HG03135 (cell line): ENCODE data around the gene TP53BP1.

Source experiments
- ATAC-seq: cut with Tn5 transposase; IDR thresholded peaks from one replicate; pipeline ENCODE4 v1.9.1; 2021; ENCODE audit warnings: mild to moderate bottlenecking, moderate library complexity; ENCODE audit not compliant: unreplicated experiment

Gene TP53BP1

DNA sequence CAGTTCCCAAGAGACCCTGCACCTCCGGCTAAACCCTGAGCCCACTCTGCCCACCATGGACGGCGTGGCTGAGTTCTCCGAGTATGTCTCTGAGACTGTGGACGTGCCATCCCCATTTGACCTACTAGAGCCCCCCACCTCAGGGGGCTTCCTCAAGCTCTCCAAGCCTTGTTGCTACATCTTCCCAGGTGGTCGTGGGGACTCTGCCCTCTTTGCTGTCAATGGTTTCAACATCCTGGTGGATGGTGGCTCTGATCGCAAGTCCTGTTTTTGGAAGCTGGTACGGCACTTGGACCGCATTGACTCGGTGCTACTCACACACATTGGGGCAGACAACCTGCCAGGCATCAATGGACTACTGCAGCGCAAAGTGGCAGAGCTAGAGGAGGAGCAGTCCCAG lies 28.5 kb upstream of the TP53BP1 start:
- no peak for ATAC-seq

DNA sequence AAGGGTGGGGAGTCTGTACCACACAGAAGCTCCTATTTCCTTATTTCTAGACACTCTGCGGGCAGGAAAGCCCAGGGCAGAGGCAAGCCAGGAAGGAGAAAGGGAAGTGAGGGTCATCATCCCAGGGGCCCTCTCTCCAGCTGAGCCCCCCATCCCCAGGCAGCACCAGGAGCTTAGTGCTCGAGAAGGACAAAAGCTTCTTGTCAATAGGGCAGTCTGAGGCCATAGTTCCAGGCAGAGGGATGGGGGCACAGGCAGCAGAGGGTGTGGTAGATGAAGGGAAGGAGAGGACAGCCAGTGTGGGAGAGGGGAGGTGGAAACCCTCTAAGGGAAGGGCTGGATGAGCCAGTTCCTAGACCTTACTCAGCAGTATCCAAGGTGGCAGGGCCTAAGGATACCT lies 27.2 kb upstream of the TP53BP1 start:
- ATAC-seq = no peak

DNA sequence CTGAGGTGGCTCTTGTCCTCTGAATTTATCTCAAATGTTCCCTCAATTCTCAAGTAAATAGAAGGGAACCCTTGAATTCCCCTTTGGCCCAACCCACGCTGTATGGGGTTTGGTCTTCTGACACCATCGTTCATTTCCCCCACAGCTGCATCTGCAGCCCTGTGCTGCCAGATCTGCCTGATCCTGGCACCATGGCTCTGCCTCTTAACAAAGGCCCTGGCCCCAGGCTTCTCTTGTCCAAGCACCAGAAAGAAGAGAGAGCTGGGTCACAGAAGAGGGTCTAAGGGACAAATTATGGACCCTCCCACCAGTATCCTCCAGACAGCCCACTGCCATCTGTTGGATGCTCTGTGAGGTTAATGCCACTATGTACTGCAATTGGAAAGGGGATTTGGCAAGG lies 26.2 kb upstream of the TP53BP1 start:
- no peak for ATAC-seq

DNA sequence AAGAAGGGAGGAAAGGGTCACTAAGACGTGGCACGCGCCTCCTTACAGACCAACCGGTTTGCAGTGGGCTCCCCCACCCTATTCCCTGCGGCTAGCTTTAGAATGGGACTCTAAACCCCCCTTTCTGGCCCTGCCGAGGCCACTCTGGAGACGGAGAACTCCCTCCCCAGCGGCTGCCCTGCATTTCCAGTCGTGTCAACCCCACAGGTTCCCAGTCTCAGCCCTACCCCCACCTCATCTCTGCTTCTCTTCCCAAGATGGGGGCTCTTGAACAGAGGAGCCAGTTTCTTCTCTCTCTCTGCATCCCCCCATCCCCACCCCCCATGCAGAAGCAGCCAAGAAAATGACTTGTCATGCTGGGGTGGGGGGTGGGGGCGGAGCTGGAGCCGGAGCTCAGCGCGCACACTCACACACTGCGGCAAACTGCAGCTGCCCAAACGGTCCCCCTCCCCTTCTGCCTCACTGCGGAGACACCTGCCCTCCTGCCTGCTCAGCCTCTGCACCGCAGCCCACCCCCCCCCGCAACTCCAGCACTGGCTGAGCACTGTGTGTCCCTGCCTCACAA lies 25.3 kb upstream of the TP53BP1 start:
- no peak for ATAC-seq

DNA sequence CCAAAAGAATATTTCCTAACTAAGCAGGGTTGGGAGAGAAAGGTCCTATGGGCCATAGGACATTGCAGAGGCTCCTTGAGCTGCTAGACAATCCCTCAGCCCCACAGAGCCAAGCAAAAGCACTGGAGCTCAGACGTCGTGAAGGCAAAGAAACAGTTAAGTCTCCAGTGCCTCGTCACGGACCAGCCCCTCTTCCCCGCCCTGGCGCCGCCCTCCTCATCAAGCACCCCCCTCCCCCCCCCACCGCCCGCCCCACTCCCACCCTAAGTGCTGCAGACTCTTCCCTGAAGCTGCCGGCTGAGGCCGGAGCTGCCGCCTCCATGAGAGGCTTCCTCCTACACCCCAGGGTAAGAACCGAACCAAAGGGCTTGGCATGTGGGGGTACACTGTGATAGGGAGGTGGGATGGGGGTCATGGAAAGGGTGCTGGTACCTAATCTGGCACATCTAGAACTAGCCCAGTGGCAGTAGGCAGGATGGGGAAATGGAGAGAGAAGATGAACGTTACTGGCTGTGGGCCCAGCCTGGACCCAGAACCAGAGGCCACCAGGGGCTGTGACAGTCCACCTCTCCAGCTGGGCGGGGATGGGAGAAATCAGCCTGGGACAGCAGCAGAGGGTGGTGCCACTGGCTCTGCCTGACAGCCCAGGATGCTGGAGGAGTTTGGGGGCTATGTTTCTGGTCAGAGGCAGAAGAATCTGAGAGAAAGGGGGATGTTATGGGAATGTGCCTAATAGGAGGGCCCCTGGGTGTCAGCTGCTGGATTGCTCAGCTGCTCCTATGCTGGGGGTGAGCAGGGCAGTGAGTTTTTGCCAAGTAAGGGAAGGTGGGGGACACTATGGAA lies 24.6 kb upstream of the TP53BP1 start, which contains the start of gene MAP1A:
Gene MAP1A (plus strand): TSS at position 255 of the 843 bp plus-strand sequence. CDS start 3,866 bp downstream, outside the sequence.
- ATAC-seq = no peak

DNA sequence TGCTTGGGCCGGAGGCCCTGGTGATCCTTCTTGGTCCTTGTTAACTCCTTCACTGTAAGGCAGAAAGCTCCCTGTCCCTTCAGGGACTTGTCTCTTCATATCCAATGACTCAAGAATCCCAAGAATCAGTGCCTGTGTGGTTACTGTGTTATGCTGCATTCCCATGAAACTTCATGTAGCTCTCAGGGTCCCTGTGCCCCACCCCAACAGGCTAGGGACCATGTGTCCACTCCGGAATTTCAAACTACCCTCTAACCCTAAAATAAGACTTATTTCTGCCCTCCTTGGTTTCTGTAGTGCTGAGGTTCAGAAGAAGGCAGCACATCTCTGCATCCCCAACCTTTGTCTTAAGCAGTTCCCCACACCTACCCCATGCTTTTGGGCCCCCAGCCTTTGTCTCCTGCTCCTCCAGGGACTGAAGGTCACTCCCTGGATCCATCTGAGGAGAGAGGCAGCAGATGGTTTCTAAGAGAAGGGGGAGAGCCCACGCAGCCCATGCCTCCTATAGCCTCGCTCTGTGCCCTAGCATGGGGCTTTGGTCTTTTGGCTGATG lies 23.9 kb upstream of the TP53BP1 start:
- no peak for ATAC-seq

DNA sequence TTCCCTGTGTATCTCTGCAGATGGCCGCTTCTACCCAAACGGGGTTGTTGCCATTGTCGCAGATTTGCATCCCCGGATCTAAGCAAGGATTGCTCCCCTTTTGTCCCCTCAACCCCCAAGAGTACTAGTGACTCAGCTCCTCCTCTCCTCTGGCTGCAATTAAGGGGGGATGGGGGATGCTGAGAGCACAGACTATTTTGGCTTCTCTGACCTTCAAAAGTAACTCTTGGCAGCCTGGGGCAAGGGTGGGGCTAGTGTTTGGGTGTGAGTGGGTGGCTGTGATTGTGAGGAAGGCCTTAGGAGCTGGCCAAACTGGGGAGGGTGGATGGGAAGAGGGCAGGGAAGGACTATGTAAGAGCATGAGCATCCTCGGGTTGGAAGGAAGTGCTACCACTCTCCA lies 23.2 kb upstream of the TP53BP1 start:
- no peak for ATAC-seq

DNA sequence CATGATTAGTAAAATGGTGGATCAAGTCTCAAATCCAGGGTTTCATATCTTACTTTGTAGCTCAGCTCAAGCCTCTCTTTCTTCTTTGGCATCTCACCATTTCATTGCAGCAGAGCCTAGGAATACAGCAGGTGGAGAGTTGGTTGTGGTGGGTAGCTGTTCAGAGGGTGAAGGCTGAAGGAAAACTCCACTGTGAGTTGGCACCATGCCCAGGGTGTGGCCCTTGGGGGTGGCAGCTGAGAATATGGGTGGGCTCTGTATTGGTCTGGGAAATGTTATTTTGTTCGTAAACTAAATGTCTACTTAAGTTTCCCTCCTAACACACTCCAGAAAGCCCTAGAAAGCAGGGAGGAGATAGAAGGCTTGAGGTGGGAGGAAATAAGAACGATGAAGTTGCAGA lies 22.8 kb upstream of the TP53BP1 start:
- ATAC-seq = no peak

DNA sequence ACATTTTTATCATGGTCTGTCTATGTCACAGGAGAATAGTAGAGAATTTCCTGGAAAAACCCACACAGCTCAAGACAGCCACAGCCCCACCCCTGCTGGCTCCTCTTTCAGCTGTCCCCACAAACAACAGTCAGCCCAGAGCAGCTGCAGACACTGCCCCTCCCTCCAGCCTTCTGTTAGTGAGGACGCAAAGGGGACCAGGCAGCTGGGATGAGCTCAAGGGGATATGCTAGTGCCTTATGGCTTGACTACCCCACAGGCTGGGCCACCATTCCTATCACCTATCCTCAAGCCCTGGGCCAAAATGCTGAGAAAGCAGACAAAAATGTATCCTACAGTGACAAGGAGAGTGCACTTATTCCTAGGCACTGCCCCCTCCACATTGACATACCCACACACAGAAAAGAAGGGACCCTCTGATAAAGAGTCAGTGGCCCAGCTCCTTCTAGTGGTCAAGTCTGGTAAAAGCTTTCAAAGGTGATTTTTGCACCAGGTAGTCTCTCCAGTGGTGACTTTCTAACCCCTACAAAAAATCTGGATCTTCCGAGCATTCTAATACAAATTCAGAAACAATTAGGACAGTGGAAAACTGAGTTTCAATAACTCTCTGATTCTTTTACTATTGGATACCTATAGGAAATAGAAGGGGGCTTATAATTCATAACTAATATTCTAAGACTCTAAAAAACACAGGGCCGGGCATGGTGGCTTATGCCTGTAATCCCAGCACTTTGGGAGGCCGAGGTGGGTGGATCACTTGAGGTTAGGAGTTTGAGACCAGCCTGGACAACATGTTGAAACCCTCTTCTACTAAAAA lies 21.5 kb upstream of the TP53BP1 start:
- ATAC-seq = no peak

DNA sequence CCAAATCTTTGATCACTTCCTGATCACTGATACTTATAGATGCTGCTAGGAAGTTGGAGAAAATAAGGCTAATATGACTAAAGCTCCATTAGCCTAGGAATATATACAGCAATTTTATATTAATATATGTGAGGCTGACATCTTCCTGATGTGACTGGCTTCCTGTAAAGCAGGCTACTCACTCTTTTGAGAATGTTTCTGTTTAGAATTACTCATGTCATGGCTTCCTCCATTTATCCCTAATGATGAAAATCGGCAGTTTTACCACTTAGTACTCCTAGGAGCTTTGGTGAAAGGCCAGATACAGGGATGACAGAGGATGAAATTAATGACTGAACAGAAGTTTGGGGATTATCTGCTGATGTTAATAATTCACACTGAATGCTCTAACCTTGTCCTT lies 20.6 kb upstream of the TP53BP1 start:
- ATAC-seq = no peak

DNA sequence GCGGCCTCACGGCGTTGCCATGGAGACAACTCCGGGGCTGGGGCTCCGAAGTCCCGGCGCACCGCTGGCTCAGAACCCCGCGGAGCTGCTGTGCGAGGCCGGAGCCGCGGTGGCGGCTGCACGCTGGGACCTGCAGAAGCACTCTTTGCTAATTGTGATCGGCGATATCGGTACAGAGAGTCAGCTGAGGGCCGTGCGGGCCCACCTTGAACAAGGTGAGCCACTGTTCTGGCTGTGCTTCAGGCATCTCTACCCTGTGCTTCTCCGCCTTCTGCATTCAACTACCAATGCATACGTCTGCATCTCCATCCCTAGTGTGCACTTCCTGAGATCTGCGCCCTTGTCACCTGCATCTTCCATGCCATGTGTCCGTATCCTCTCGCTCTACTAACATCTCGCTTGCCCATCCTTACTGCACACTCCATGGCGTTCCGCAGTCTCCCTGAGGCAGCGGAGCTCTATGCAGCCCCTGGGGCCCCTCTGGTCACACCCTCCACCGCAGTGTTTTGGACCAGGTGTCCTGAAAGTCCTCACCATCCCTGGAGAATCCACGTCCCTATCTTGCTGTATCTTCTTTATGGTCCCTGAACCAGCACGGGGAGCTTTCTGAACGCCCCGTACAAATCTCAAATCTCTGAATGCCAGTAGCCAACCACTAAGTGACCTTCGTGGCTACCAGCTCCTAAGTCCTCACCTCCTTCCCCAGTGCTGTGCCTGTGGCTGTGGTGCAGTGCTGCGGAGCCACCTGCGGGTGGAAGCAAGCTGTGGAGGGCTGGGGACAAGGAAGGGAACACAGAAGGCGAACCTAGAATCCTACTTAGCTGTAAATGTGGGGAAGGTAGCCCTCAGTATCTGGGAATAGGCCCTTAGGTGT lies 18.3 kb upstream of the TP53BP1 start:
- no peak for ATAC-seq

DNA sequence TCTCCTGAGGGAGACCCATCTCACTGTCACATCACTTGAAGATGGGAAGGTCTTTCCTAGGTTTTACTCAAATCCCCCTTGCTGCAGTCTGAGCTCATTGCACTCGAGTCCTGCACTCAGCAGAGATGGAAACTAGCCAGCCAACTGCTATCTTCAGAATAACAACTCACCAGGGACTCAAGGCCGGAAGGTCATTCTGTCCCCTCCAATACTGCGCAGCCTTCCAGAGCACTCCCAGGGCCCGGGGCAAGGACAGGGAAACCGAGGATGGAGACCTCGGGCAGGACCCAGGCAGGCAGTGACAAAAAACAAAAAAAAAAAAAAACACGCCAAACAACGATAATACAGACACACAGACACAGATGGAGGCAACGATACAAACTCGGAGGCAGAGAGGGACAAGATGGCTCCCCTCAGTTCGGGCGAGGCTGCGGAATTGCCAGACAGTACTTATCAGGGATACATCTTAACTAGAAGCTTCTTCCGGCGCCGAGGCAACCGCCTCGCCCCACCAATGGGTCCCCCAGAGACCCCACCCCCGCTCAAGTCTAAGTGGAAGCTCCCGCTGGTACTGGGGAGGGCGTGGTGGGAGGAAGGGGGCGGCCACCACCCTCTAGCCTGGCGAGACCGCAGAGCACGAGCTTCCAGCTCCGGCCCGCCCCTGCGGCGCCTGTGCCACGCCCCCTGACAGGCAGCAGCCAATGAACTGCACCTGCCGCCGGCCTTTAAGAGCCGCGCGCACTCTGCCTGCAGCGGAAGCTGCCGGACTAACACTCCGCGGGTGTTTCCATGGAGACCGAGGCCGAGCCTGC lies 17.4 kb upstream of the TP53BP1 start:
- ATAC-seq = peak; percentile 95

DNA sequence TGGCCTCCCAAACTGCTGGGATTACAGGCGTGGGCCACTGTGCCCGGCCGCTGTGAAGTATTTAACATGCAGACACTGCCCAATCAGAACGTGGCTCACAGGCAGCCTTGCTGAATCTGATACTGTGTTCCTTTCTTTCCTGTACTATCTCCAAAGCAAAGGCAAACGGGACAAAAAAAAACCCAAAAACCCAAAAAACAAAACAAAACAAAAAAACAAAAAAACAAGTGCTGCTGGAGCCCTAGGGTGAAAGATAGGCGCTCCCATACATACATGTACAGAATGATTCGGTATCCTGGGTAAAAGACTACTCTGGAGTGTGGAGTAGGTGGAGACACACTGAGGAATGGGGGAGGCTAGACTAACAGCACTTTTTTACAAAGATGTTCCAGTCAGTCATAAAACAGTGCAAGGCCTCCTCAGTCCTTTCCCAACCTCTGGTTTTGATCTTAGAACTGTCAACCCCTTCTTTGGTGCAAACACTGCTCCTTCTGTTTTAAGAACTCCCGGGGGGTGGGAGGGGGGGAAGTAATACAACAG lies 16.8 kb upstream of the TP53BP1 start:
- ATAC-seq = no peak

DNA sequence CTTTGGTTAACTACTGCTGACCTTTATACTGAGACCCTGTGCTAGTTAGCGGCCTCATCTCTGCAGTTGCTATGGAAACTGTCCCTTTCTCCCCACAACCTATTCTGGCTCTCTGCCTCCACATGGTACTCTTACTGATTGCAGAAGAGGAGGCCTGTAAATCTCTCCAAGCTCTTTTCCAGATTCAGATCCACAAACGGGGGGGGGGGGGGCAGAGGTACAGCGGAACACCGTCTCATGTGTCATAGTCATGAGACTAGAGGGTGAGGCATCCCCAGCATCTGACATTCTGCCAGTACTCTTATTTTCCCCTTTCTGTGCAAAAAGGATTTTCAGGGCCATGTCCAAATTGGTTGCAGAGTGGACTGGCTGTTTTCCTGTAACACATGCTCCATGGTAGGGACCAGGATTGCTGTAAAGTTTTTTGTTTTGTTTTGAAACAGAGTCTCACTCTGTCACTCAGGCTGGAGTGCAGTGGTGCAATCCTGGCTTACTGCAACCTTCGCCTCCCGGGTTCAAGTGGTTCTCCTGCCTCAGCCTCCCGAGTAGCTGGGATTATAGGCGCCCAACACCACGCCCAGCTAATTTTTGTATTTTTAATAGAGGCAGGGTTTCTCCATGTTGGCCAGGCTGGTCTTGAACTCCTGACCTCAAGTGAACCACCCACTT lies 16.2 kb upstream of the TP53BP1 start:
- no peak for ATAC-seq

DNA sequence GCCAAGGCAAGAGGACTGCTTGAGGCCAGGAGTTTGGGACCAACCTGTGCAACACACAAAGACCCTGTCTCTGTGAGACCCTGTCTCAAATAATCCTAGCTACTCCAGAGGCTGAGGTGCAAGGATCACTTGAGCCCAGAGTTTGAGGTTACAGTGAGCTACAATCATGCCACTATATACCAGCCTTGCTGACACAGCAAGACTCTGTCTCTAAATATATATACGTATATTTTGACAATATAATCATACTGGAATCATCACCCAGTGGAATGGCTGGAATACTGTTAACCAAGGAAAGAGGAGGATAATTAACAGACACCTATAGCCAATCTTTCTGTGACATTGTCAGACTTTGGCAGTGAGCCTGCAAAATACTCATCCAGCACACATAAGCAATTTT lies 15.5 kb upstream of the TP53BP1 start:
- ATAC-seq = no peak

DNA sequence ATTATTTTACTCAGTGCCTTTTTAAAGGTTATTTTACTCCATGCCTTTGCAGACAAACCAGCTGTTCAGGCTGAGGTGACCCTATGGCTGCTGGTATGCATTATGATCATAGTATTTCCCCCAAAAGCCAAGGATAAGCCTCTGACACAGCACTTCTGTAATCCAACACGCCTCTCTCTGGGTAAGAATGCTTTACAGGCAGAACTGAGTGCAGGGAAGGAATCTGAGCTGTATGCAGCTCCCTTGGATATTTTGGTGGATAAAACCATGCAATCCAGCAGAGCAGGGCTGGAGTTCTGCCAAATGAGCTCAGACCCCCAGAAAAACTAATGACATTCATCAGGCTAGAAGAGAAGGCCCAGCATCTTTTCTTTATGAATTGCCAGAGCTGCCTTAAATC lies 12.8 kb upstream of the TP53BP1 start:
- ATAC-seq = no peak

DNA sequence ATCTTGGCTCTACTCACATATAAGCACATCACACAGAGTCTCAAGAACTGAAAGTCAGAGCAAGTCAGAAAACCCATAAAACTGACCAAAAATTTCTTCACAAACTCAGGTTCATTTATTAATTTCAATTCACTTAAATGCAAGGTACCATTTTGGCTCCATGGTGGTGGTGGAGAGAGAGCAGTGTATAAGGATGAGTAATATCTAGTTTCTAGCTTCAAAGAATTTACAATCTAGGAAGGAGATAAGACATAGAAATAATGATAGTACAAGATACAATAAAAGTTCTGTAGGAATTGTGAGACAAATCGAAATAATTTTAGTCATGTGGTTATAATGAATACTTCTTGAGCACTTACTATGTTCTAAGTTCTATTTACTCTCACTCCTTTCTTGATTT lies 6.7 kb upstream of the TP53BP1 start:
- ATAC-seq = no peak

DNA sequence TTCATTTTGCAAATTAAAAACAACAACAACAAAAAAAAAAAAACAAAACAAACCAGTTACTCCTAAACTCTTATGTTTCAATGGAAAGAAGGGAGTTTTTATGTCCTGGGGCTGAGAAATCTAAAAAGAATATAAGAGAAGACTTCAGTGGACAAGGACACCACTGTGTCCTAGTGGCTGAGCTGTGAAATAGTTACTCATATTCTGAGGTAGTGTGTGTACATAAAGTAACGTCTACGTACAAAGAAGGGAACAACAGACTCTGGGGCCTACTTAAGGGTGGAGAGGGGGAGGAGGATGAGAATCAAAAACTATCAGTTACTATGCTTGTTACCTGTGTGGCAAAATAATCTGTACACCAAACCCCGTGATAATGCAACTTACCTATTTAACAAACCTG lies 6.0 kb upstream of the TP53BP1 start:
- no peak for ATAC-seq
